Activated CD4-positive, alpha-beta T cell treated with anti-CD3 and anti-CD28 coated beads, Interleukin-2, amount 50 U/mL, for 16 hours (primary cell): ENCODE data around the gene PKN3.
"Not testable (repeated sequence)": the region's sequence is repeated elsewhere in the genome, so short reads cannot be mapped to it uniquely, and the experiment has no call there.

ENCODE experiments used
- DNase-seq: peaks from one replicate; pipeline ENCODE4 v3.0.0-alpha.2; 2020

The PKN3 gene

DNA sequence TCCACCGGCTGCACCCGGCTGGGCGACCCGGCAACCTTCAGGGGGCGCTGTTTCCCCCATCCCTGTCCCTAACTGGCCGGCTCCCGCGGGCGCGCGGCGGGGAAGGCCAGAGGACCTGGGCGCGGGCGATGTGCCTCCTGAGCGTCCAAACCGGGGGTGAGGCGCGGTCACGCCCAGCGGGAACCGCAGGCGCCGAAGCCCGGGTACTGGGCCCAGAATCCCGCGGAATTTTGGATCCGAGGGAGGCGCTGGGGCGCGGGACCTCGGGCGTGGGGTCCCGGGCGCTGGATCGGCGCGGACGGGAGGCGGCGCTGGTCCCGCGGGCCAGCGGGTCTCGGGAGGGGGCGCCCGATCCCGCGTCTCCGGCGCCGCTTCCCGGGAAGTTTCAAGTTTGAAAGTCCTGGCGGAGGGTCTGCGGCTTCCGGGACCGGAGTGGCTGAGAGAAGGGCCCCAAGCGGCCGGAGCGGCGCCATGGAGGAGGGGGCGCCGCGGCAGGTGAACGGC, at the start of gene PKN3:
TSS of gene PKN3 (plus strand) at position 59 of the 504 bp plus-strand sequence. CDS start at position 472, 413 bp downstream.
- peak; percentile 87 for DNase-seq

DNA sequence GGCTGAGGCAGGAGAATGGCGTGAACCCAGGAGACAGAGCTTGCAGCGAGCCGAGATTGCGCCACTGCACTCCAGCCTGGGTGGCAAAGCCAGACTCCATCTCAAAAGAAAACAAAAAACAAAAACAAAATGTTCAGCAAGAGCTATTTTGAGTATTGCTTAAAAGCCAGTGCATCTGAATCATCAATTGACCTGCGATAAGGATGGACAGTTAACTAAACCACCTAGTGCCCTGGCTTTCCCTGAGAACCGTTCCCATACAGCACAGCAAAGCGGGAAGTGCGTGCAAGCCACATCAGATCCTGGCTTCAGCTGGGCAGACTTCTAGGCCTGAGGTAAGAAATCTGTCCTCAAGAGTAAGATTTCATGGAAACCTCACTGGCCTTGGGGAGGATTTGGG, 48.4 kb upstream of the PKN3 start:
- no peak for DNase-seq

DNA sequence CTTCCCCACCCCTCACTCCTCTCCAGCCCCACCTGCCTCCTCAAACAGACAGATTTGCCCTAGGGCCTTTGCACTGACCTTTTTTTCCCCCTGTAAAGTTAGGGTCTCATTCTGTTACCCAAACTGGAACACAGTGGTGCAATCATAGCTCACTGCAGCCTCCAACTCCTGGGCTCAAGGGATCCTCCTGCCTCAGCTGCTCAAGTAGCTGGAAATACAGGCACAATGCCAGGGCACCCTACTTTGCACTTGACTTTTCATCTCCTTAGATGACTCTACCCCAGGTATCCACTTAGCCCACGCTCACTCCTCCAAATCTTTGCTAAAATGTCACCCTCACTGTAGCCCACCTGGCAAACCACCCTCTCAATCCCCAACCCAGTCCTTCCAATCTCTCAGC, 47.8 kb upstream of the PKN3 start:
- DNase-seq = no peak

DNA sequence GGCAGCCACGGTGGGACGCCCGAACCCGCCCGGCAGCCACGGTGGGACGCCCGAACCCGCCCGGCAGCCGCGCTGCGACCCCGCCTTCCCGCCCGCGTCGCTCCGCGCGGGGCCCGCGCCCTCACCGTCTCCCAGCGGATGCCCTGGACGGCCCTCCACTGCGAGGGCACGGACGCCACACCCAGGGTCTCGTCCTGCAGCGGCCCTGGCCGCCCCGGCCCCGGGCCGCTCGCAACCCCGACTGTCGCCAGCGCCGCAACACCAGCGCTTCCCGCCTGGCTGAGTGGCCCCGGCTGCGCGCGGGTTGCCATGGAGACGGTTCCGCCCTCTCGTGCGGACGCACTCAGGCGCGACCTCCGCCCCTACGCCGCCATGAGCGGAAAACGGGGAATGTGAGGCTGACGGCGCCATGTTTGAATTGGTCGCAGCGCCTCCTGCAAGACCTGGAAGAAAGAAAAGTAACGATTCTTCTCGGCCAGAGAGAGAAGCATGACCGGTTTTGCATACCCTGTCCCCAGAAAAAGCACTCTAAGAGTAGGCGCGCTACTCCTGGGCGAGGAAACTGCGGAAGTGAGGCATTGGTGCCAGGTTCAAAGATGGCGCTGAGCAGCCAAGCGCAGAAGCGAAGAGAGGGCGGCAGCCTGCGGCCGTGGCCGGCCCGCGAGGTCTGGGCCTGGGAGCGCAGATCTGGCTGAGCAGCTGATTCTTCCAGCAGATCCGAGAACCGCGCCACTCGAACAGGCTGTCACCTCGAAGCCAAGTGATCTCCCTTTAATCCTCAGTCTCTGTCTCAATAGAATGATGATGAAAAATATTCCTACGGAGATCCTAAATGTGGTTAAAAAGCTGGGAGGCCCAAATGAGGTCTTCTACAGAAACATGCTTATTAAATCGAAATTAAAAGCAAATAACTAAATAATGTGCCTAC, 45.6 kb upstream of the PKN3 start, which contains the start of gene DYNC2I2:
TSS of gene DYNC2I2 (minus strand) at position 432 of the 928 bp plus-strand sequence. CDS start at position 311, 121 bp downstream.
- DNase-seq = peak; percentile 97

DNA sequence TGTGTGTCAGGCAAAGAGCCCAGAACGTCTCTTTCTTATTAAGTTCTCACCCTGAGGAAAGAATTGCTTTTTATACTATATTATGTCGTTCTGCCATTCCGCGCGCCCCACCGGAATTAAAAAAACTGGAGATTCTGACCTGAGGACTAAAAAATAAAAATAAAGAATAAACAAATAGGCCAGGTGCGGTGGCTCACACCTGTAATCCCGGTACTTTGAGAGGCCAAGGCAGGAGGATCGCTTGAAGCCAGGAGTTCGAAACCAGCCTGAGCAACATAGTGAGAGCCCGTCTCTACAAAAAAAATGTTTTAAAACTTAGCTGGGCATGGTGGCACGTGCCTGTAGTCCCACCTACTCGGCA, 45.0 kb upstream of the PKN3 start:
- no peak for DNase-seq

DNA sequence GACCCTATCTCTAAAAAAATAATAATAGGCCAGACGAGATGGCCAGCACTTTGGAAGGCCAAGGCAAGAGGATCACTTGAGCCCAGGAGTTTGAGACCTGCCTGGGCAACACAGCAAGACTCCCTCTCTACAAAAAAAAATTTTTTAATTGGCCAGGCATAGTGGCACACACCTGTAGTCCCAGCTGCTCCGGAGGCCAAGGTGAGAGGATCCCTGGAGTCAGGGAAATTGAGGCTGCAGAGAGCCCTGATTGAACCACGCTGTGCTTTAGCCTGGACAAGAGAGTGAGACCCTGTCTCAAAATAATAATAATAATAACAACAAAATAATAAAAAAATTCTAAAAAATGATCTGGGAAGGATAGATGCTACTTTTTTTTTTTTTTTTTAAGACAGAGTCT, 44.5 kb upstream of the PKN3 start:
- no peak for DNase-seq

DNA sequence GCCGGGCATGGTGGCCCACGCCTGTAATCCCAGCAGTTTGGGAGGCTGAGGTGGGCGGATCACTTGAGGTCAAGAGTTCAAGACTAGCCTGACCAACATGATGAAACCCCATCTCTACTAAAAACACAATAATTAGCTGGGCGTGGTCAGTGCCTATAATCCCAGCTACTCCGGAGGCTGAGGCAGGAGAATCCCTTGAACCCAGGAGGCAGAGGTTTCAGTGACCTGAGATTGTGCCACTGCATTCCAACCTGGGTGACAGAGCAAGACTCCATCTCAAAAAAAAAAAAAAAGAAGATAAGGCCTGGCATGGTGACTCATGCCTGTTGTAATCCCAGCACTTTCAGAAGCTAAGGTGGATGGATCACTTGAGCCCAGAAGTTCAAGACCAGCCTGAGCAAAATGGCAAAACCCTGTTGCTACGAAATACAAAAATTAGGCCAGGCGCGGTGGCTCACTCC, 35.8 kb upstream of the PKN3 start:
- DNase-seq = not testable (repeated sequence)

DNA sequence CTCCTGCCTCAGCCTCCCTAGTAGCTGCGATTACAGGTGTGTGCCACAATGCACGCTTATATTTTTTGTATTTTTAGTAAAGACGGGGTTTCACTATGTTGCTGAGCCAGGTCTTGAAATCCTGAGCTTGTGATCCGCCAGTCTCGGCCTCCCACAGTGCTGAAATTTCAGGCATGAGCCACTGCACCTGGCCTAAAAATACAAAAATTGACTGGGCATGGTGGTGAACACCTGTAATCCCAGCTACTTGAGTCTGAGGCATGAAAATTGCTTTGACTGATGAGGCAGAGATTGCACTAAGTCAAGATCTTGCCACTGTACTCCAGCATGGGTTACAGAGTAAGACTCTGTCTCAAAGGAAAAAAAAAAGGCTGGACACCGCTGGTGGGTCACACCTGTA, 32.5 kb upstream of the PKN3 start:
- DNase-seq = no peak

DNA sequence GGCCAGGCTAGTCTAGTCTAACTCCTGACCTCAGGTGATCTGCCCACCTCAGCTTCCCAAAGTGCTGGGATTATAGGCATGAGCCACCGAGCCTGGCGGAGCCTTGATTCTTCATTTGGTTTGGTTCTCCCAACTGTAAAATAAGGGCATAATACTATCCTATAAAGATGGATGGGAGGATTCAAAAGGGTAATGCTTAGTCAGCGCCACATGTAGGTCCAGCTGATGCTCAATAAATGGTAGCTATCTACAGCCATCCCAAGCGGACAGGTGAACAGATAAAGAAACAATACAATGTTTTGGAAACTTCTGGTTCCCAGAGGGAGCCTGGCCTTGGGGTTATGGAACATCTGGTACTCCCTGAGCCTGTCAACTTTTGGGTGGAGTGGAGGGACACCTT, 26.9 kb upstream of the PKN3 start:
- no peak for DNase-seq

DNA sequence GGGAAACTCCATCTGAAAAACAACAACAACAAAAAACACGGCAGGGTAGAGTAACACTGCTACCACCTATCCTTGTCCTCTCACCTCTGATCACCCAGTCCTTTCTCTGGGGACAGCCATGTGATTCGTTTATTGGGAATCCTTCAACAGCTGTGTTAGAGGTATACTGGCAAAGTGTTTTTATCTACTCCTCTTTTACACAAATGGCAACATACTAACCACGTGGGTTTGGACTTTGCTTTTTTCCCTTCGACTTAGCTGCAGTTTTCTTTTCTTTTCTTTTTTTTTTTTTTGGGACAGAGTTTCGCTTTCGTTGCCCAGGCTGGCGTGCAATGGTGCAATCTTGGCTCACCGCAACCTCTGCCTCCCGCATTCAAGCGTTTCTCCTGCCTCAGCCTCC, 24.5 kb upstream of the PKN3 start:
- DNase-seq = no peak

DNA sequence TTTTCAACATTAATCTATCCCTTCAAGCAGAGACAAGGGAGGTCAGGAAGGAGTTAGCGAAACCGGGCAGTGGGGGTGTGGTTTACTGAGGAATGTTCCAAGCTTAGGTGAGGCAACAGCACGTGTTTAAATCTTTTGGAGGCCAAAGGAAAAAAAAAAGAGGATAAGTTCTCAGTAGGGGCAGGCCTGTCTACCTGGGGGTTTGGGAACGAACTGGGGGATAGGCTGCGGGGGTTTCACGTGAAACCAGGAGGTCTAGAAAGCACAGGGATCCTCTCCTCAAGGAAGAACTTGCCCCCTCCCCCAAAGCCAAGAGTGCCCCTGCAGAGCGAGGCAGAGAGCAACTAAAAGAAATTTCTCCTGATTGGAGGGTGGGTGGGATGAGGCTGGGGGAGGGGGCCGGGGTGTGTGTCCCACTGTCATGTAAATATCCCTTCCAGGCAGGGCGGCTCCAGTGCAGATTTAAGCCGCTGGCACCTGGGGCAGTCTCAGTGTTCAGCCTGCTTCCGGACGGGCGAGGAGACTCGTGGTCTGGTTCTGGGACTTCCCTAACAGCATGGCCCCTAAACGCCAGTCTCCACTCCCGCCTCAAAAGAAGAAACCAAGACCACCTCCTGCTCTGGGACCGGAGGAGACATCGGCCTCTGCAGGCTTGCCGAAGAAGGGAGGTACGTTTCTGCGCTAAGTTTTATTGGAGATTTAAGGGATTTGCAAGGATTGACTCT, 18.8 kb upstream of the PKN3 start:
- DNase-seq = peak; percentile 64

DNA sequence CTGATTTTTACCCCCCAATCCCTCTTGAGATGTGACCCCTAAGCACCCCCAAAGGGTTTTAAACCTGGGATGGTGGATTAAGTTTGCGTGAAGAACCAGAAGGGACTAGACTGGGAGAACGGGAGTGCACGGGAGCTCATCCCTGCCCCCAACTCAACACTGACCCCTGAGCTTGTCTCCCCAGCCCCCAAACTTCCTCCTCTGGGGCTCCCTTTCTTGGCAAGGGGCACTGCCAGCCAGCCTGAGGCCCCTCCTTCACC, 18.3 kb upstream of the PKN3 start:
- DNase-seq = no peak

DNA sequence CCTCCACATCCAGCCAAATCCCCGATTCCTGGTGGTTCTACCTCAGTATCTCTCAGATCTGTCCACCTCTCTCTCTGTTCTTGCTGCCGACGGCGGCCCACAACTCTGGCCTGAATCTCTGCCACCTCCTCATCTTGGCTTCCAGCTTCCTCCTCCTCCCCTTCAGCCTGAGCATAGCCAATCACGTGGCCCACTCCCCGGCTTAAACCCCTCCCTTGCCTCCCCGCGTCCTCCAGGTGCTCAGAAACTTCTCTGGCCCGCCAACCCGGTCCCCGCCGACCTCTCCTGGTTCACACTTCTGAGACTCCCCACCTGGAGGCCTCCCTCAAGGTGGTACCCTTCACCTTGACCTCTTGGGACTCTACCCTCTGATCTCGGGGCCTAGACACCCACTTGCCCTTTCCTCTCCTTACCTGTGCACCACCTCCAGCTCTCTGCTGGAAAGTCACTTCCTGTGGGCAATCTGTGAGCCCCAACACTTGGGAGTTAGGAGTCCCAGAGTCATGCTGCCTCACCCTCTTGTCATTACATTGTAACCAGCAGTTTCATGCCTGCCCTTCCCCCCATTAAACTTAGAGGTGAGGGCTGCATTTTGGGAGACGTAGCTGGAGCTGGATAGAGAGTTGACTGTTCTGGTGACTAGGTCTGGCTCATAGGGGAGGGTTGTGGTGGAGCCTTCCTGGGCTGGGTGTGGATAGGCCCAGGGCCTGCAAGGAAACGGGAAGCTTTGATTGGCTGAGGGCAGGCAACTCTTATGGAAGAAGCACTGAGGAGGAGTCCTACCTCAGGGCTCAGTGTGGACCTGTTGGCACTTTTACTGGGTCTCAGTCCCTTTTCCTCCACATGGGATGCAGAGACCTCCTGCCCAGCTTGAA, 17.7 kb upstream of the PKN3 start:
- DNase-seq = peak; percentile 90

DNA sequence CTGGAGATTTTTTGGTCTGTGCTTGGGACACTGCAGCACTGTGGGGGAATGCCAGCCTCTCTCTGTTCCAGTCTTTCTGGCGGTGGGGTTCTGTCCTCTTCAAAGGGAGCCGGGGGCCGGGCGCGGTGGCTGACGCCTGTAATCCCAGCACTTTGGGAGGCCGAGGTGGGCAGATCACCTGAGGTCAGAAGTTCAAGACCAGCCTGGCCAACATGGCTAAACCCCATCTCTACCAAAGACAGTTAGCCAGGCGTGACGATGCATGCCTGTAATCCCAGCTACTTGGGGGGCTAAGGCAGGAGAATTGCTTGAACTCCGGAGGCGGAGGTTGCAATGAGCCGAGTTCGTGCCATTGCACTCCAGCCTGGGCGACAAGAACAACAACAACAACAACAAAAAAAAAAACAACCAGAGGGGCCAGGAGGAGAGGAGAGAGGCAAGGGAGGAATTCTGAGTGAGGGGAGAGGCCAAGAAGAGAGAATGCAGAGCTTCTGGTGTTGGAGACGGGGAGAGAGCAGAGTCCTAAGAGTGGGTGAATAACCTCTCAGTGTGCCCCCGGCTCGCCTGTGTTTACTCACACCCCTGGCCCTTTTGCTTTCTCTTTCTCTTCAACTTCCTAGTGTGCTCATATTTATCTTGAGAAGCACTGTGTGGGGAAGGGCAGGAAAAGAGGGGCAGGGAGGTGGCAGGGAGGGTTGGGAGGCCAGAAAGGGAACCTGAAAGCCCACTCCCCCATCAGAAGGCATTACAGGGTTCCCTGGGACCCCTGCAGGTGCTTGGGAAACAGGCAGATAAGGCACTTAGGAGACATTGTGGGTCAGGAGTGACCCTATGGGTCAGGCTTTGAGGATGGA, 16.4 kb upstream of the PKN3 start:
- DNase-seq = peak; percentile 61

DNA sequence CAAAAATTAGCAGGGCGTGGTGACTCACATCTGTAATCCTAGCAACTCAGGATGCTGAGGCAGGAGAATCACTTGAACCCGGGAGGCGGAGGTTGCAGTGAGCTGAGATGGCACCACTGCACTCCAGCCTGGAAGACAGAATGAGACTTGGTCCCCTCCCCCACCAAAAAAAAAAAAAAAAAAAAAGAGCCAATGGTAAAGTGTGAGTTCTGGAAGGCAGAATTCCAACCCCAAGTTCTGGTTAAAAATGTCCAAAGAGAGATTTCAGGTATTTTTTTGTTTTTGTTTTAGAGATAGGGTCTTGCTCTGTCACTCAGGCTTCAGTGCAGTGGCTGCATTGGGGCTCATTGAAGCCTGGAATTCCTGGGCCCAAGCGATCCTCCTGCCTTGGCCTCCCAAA, 14.8 kb upstream of the PKN3 start:
- DNase-seq = no peak

DNA sequence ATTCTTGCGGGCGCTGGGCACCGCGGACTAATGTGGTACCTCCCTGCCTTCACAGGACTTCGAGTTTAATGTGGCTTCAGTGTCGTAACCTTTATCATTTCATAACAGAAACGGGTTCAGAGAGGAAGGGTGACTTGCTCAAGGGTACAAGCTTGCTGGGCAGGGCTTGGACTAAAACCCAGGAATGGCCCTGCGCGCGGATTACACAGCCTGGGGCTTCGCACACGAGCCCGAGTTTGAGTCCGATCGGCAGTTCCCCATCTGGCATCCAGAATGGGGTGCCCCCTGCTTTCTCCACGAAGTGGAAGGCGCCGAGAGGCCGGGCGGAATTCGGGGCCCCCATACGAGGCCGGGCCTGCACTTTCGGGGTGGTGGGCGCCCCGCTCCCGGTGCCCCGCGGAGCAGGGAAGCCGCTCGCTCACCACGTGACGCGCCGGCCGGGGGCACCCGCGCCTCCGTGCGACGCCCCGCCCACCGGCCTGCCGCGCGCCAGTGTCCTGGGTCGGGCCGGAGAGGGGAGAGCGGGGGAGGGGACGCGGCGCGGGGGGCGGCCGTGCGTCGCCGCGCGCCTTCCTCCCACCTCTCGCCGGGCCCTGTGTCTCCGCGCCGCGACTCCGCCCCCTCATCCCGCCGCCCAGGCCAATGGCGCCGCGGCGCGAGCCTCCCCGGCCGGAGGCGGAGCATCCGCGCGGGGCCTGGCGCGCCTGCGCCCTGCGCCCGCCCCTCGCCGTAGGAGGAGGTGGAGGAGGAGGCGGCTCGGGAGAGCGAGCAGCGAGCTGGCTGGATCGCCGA, 13.6 kb upstream of the PKN3 start, which contains the start of gene SET:
TSS of gene SET (plus strand) at position 722 of the 792 bp plus-strand sequence. CDS start 361 bp downstream, outside the sequence.
- peak; percentile 95 for DNase-seq

DNA sequence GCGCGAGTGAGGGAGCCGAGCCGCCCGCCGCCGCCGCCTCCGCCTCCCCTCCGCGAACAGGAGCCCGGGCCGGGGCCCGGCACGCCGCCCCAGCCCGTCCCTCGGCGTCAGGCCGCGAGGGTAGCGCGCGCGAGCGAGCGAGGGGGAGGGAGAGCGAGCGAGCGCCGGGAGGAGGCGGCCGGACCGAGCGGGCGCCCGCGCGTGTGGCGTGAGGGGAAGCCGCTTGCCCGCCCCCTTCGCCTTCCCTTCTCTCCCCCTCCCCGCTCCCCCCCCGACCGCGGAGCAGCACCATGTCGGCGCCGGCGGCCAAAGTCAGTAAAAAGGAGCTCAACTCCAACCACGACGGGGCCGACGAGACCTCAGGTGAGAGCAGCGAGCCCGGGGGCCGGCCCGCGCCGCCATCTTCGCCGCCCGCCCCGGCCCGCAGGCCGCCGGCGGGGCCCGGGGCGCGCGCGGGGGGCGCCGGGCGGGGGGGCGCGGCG, 13.0 kb upstream of the PKN3 start:
- no peak for DNase-seq

DNA sequence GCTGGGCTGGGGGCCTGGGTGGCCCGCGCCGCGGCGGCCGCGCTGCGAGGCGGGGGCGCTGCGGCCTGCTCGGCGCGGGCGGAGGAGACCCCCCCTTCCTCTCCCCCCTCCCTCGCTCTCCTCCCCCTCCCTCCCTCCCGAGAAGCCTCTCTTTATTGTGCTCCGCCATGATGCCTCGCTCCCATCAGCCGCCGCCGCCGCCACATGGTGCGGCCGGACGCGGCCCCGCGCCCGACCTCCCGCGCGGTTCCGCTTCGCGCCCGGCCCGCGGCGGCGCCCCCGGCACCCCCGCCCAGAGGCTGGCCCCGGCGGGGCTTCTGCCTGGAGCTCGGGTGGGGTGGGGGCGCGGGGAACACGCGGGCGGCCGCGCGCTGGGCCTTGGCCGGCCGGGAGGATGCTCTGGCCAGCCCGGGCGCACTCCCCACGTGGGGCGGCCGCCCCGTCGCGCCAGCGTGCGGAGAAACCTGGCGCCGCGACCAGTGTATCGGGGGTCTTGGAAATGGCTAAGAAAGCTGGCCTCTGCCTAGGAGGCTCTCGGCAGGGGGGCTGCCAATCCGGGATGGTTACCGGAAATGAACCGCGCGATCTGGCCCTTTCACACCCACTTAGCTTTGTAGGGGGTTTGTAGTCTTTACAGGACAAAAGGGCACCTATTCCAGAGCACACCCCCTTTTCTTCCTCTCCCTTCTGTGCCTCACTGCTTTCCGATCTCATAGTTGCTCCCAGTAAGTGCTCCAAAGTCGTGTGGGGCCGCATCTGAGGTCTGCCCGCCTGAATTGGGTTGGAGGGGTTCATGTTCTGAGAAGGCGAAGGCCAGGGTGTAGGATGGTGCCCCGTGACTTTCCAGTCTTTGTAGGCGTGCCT, 12.3 kb upstream of the PKN3 start:
- DNase-seq = peak; percentile 44

DNA sequence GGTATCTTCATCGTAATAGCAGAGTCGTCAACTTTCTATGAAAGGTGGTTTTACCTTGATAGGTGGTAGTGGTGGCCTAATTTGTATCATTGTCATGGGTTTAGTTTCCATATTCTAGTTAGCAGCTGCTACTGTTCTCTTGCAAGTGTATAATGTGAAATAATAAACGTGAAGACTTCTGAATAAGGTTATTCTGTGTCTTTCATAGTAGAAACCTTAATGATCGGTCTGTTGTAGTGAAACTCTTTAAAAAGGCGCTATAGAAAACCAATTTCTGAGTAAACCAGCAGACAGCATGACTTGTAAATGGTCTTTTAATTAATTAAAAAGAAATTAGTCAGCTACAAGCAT, 11.6 kb upstream of the PKN3 start:
- DNase-seq = no peak

DNA sequence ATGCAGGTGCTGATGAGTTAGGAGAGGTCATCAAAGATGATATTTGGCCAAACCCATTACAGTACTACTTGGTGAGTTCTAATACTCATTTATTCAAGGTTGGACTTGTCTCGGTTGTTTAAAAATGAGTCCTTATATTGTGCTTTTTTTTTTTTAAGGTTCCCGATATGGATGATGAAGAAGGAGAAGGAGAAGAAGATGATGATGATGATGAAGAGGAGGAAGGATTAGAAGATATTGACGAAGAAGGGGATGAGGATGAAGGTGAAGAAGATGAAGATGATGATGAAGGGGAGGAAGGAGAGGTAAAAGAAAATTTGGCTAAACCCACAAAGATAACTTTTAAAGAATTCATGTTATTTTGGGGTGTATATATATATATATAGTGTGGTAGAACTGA, 8.6 kb upstream of the PKN3 start:
- not testable (repeated sequence) for DNase-seq
